HUES6 (cell line): ENCODE results near the gene PPP1R12B.
"Not testable (repeated sequence)": the region's sequence is repeated elsewhere in the genome, so short reads cannot be mapped to it uniquely, and the experiment has no call there.

Experiments used
- H3K27ac ChIP-seq: 2 replicates; pipeline ENCODE4 v1.7.0; 2013; ENCODE audit warnings: low read depth, mild to moderate bottlenecking, low read length, inconsistent platforms
- H3K27me3 ChIP-seq: 2 replicates; pipeline ENCODE4 v1.6.1; 2013; ENCODE audit warnings: low read length; ENCODE audit not compliant: control insufficient read depth, insufficient read depth
- H3K36me3 ChIP-seq: 2 replicates; pipeline ENCODE4 v1.6.1; 2013; ENCODE audit warnings: low read length; ENCODE audit not compliant: control insufficient read depth, insufficient read depth
- H3K4me1 ChIP-seq: 2 replicates; pipeline ENCODE4 v1.6.1; 2013; ENCODE audit warnings: low read length; ENCODE audit not compliant: control insufficient read depth, insufficient read depth
- H3K4me3 ChIP-seq: 2 replicates; pipeline ENCODE4 v1.5.1; 2013; ENCODE audit warnings: low read depth, low read length
- H3K9ac ChIP-seq: one replicate; pipeline ENCODE4 v1.6.1; 2013; ENCODE audit warnings: mild to moderate bottlenecking, low read length
- H3K9me3 ChIP-seq: 2 replicates; pipeline ENCODE4 v1.6.1; 2013; ENCODE audit warnings: low read depth, low read length; ENCODE audit not compliant: control insufficient read depth, insufficient read depth

Gene PPP1R12B

GRCh38 chr1:202422709-202423108 lies 74.2 kb downstream of the PPP1R12B start:
- not testable (repeated sequence) for H3K9ac ChIP-seq, H3K27me3 ChIP-seq, H3K4me1 ChIP-seq, H3K36me3 ChIP-seq, H3K9me3 ChIP-seq, H3K27ac ChIP-seq, H3K4me3 ChIP-seq

GRCh38 chr1:202424260-202424659 lies 75.8 kb downstream of the PPP1R12B start:
- not testable (repeated sequence) for H3K27me3 ChIP-seq, H3K9ac ChIP-seq, H3K36me3 ChIP-seq

GRCh38 chr1:202430111-202430510 lies 81.6 kb downstream of the PPP1R12B start:
- not testable (repeated sequence) for H3K4me3 ChIP-seq, H3K27me3 ChIP-seq, H3K27ac ChIP-seq, H3K4me1 ChIP-seq, H3K9ac ChIP-seq, H3K36me3 ChIP-seq, H3K9me3 ChIP-seq

More at GRCh38 chr1:202424260-202424659, 75.8 kb downstream of the PPP1R12B start:
- H3K9me3 ChIP-seq, H3K27ac ChIP-seq, H3K4me3 ChIP-seq, H3K4me1 ChIP-seq: not testable (repeated sequence)

GRCh38 chr1:202432338-202432737 lies 83.8 kb downstream of the PPP1R12B start:
- not testable (repeated sequence) for H3K27ac ChIP-seq, H3K9me3 ChIP-seq, H3K27me3 ChIP-seq, H3K4me3 ChIP-seq, H3K9ac ChIP-seq, H3K4me1 ChIP-seq
- H3K36me3 ChIP-seq: peaks cover 11% of the 10 kb centered on the region

- Histone ChIP-seq H3K27ac (no peak overlapping the region), H3K9ac (no peak overlapping the region), H3K9me3 (no peaks in the 10 kb centered on the region), H3K36me3 (peaks cover 13% of the 10 kb centered on the region), H3K4me3 (no peak overlapping the region), H3K27me3 (no peaks in the 10 kb centered on the region), H3K4me1 (no peaks in the 10 kb centered on the region)
Measured at GRCh38 chr1:202433155-202434043, 84.9 kb downstream of the PPP1R12B start.

- Histone ChIP-seq H3K4me3 (no peak overlapping the region), H3K27me3 (no peaks in the 10 kb centered on the region), H3K9ac (no peak overlapping the region), H3K9me3 (no peaks in the 10 kb centered on the region), H3K36me3 (peaks cover 19% of the 10 kb centered on the region), H3K27ac (no peak overlapping the region), H3K4me1 (no peaks in the 10 kb centered on the region)
Measured at GRCh38 chr1:202434059-202434458, 85.6 kb downstream of the PPP1R12B start.

- Histone ChIP-seq H3K27ac (no peak overlapping the region), H3K9ac (no peak overlapping the region), H3K4me3 (no peak overlapping the region), H3K36me3 (peaks cover 18% of the 10 kb centered on the region), H3K4me1 (no peaks in the 10 kb centered on the region), H3K9me3 (no peaks in the 10 kb centered on the region), H3K27me3 (no peaks in the 10 kb centered on the region)
Measured at GRCh38 chr1:202438393-202439174, 90.1 kb downstream of the PPP1R12B start.

- no peak overlapping the region for H3K9ac ChIP-seq
- H3K4me3 ChIP-seq: no peak overlapping the region
- H3K27me3 ChIP-seq: no peaks in the 10 kb centered on the region
- H3K27ac ChIP-seq: no peak overlapping the region
- no peaks in the 10 kb centered on the region for H3K4me1 ChIP-seq
- no peaks in the 10 kb centered on the region for H3K9me3 ChIP-seq
- H3K36me3 ChIP-seq: peaks cover 18% of the 10 kb centered on the region
Measured at GRCh38 chr1:202439308-202439707, 90.8 kb downstream of the PPP1R12B start.

- not testable (repeated sequence) for H3K9me3 ChIP-seq, H3K36me3 ChIP-seq, H3K9ac ChIP-seq, H3K4me3 ChIP-seq, H3K27me3 ChIP-seq, H3K27ac ChIP-seq, H3K4me1 ChIP-seq
Measured at GRCh38 chr1:202448140-202448539, 99.6 kb downstream of the PPP1R12B start.

GRCh38 chr1:202451641-202452040 lies 103.1 kb downstream of the PPP1R12B start:
- H3K36me3 ChIP-seq, H3K27ac ChIP-seq, H3K9ac ChIP-seq, H3K9me3 ChIP-seq, H3K4me1 ChIP-seq, H3K4me3 ChIP-seq, H3K27me3 ChIP-seq: not testable (repeated sequence)

GRCh38 chr1:202452508-202452907 lies 104.0 kb downstream of the PPP1R12B start:
- H3K36me3 ChIP-seq: no peaks in the 10 kb centered on the region; the same call in none of the 2 replicates
- no peak overlapping the region for H3K4me3 ChIP-seq
- no peaks in the 10 kb centered on the region for H3K27me3 ChIP-seq
- no peak overlapping the region for H3K27ac ChIP-seq
- no peak overlapping the region for H3K9ac ChIP-seq
- H3K4me1 ChIP-seq: peaks cover 3% of the 10 kb centered on the region; the same call in 1 of the 2 replicates
- no peaks in the 10 kb centered on the region for H3K9me3 ChIP-seq
